Ovary (tissue), 9 donors: ENCODE measurements around the gene DUSP6. TPM values are rescaled to one million over a fixed set of nuclear protein-coding genes. Genes with fewer than 3 reads are reported as not detected.

Source experiments
- DNase-seq, 5 donors: peaks; one replicate each; pipeline ENCODE4 v3.0.0-alpha.2; 2019 to 2020
- H3K27ac ChIP-seq, 2 donors: fragments of 200-600 bp; one replicate each; pipeline versions ENCODE4 v1.5.1 to v1.8.0; 2019 to 2022
- H3K27me3 ChIP-seq: fragments of 200-600 bp; one replicate; pipeline ENCODE4 v1.8.0; 2022
- H3K36me3 ChIP-seq: fragments of 200-600 bp; sonication (generic); one replicate; pipeline ENCODE4 v1.5.1; 2019
- H3K4me1 ChIP-seq: one replicate; pipeline ENCODE4 v1.8.1; 2013; ENCODE audit warnings: mild to moderate bottlenecking, moderate library complexity; ENCODE audit not compliant: insufficient read depth
- H3K4me3 ChIP-seq: fragments of 200-600 bp; sonication (generic); one replicate; pipeline ENCODE4 v1.5.1; 2017
- H3K9me3 ChIP-seq, 2 donors: fragments of 200-600 bp in 1 of 2; sonication (generic) in 1 of 2; one replicate each; pipeline versions ENCODE4 v1.5.1 to v1.8.1; 2013 to 2019; ENCODE audit warnings: mild to moderate bottlenecking in 1 of 2, moderate library complexity in 1 of 2
- EP300 ChIP-seq: sonication (generic); formaldehyde crosslinking; IDR thresholded peaks from one replicate; pipeline ENCODE4 v1.6.1; 2017; ENCODE audit warnings: antibody characterized with exemption
- POLR2A ChIP-seq: fragments of 450-650 bp; IDR thresholded peaks from one replicate; pipeline ENCODE4 v1.6.1; 2017; ENCODE audit warnings: antibody characterized with exemption, mild to moderate bottlenecking, moderate library complexity
- WGBS, 3 donors: extraction: QIAGEN DNeasy Blood & Tissue Kit in 1 of 3; methylation state at CpG; one replicate each; pipeline versions ENCODE4 v1.1.5 to v1.1.7; 2013 to 2017; 5-methylcytosine and 5-hydroxymethylcytosine counted together
- intact Hi-C, 4 donors: fragments of 100-400 bp; cut with DNase I; formaldehyde crosslinking; loops; one replicate each; pipeline versions ENCODE4 v1.11.0 to v1.15.1; 2022 to 2023
- polyA plus RNA-seq, 2 donors: library from polyadenylated mRNA; stranded (reverse); fragments of 200-250 nt in 1 of 2; fragments of 350-450 nt in 1 of 2; fragmentation: Illumina TruSeq in 1 of 2; extraction: RNeasy Lipid Tissue Mini Kit (QIAGEN cat#74804) in 1 of 2; gene quantifications; one replicate each; pipeline ENCODE4 v1.2.3, GENCODE V29; 2013 to 2014
- total RNA-seq, 7 donors: library from RNA; depleted of rRNA in 2 of 7; stranded (reverse); fragments of >200 nt in 2 of 7; fragmentation: NEBNext Ultra II Directional in 3 of 7; extraction: Animal tissue kit (Norgen Biotek cat#: 25700) in 3 of 7; gene quantifications; one replicate each; pipeline versions ENCODE4 v1.1.0 to v1.2.4, GENCODE V29; 2016 to 2023
- TF ChIP-seq, protein P1 (sequence below), 3 donors: fragments of 450-650 bp in 2 of 3; fragments of 200-600 bp in 1 of 3; IDR thresholded peaks; one replicate each; pipeline versions ENCODE4 v1.5.1 to v1.8.0; 2016 to 2022; ENCODE audit warnings: antibody characterized with exemption in 3 of 3, mild to moderate bottlenecking in 1 of 3
- donor health status: DM: no; HTN: no; CAD: no; lungs with moderate emphysema.
- donor health status: DM: no; HTN: no; CAD: no.
- donor health status: Bipolar disorder and iron deficiency.
- donor health status: DM: yes; HTN: yes; CAD: no.
- donor health status: DM: no; HTN: no; CAD: no.
- donor health status: DM: yes; HTN: yes; CAD: no.

The DUSP6 gene
- total and polyA plus RNA-seq, 9 donors, result 10.8 to 35.5 (median 20.5) TPM

- no peak for DNase-seq
- TF ChIP-seq POLR2A (no peak), EP300 (no peak)
- TF ChIP-seq, protein P1, sequence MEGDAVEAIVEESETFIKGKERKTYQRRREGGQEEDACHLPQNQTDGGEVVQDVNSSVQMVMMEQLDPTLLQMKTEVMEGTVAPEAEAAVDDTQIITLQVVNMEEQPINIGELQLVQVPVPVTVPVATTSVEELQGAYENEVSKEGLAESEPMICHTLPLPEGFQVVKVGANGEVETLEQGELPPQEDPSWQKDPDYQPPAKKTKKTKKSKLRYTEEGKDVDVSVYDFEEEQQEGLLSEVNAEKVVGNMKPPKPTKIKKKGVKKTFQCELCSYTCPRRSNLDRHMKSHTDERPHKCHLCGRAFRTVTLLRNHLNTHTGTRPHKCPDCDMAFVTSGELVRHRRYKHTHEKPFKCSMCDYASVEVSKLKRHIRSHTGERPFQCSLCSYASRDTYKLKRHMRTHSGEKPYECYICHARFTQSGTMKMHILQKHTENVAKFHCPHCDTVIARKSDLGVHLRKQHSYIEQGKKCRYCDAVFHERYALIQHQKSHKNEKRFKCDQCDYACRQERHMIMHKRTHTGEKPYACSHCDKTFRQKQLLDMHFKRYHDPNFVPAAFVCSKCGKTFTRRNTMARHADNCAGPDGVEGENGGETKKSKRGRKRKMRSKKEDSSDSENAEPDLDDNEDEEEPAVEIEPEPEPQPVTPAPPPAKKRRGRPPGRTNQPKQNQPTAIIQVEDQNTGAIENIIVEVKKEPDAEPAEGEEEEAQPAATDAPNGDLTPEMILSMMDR (IDR thresholded peaks at IDR 0.05), result no peak
- Histone ChIP-seq H3K27ac (no peak overlapping the region), H3K9me3 (no peaks in the 10 kb centered on the region), H3K4me3 (no peak overlapping the region), H3K27me3 (no peaks in the 10 kb centered on the region), H3K36me3 (no peaks in the 10 kb centered on the region), H3K4me1 (peaks cover 5% of the 10 kb centered on the region)
- intact Hi-C loops, result no loop called here
- 59 to 65% (median 61%) methylated on average over 6 of the region's 6 CpGs for WGBS, 3 donors
These were observed 31.1 kb upstream of the DUSP6 start for GRCh38 chr12:89383235-89384049.

- Histone ChIP-seq H3K27ac (no peak overlapping the region), H3K9me3 (no peaks in the 10 kb centered on the region), H3K4me1 (peaks cover 5% of the 10 kb centered on the region), H3K36me3 (no peaks in the 10 kb centered on the region), H3K27me3 (no peaks in the 10 kb centered on the region), H3K4me3 (no peak overlapping the region)
- DNase-seq, result no peak
- TF ChIP-seq EP300 (no peak), POLR2A (no peak)
- TF ChIP-seq, protein P1 (IDR thresholded peaks at IDR 0.05), result no peak
- WGBS, 3 donors, result 76 to 98% (median 95%) methylated on average over 5 of the region's 5 CpGs
- intact Hi-C loops, result no loop called here
These were observed 30.0 kb upstream of the DUSP6 start for GRCh38 chr12:89382328-89382727.

DNA sequence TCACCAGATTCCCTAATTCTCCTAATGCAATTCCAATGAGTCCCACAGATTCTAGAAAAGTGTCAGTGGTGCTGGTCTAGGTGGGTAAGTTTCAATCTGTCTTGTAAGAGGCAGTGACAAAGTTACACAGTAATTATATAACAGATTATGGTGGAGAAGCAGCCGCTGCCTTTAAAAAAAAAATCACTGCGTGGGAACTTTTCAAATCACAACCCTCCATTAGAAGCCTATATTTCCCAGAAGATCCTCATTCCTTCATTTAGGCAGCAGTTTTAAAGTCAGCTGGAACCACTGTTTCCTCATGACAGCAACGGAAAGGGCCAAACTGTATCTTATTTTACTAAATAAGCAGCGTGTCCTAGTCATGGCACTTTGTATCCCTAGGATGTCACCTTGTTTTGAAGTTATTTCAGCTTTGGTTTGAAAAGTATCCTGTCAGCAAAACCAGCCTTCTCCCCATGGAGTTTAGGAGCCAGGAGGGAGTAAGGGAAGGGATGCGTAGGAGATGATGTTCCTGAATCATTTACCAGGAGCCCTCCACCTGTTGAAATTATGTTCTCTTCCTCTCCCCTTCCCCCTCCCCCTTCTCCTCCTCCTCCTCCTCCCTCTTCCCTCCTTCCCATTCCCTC lies 27.7 kb upstream of the DUSP6 start:
- H3K27me3 ChIP-seq, result no peaks in the 10 kb centered on the region
- no peaks in the 10 kb centered on the region for H3K9me3 ChIP-seq
- DNase-seq, result no peak
- H3K4me1 ChIP-seq, result peaks cover 5% of the 10 kb centered on the region
- H3K27ac ChIP-seq, result no peak overlapping the region
- intact Hi-C loops, result no loop called here
- TF ChIP-seq POLR2A (no peak), EP300 (no peak)
- TF ChIP-seq, protein P1 (IDR thresholded peaks at IDR 0.05), result no peak
- H3K36me3 ChIP-seq, result no peaks in the 10 kb centered on the region
- 76 to 79% (median 77%) methylated on average over 5 of the region's 5 CpGs for WGBS, 3 donors
- no peak overlapping the region for H3K4me3 ChIP-seq

GRCh38 chr12:89379148-89379838 lies 27.0 kb upstream of the DUSP6 start:
- Histone ChIP-seq H3K27me3 (no peaks in the 10 kb centered on the region), H3K4me1 (peaks cover 3% of the 10 kb centered on the region), H3K27ac (no peak overlapping the region), H3K9me3 (no peaks in the 10 kb centered on the region), H3K36me3 (no peaks in the 10 kb centered on the region), H3K4me3 (no peak overlapping the region)
- no peak for DNase-seq
- TF ChIP-seq POLR2A (no peak), EP300 (no peak)
- TF ChIP-seq, protein P1 (IDR thresholded peaks at IDR 0.05), result no peak
- WGBS, 3 donors, result 82 to 90% (median 87%) methylated on average over 6 of the region's 6 CpGs
- intact Hi-C loops, result no loop called here
